Hepatocyte (in vitro differentiated cells): Measurements from ENCODE around the gene WDR31.

Source experiments
- EZH2 ChIP-seq: fragments of 200-600 bp; sonication (generic); IDR thresholded peaks from 2 replicates; pipeline ENCODE4 v1.6.1; 2016; ENCODE audit warnings: antibody characterized with exemption, mild to moderate bottlenecking, borderline replicate concordance
- EZH2phosphoT487 ChIP-seq: fragments of 200-600 bp; sonication (generic); IDR thresholded peaks from one replicate; pipeline ENCODE4 v1.6.1; 2018; ENCODE audit warnings: antibody characterized with exemption, mild to moderate bottlenecking, low read depth, moderate library complexity; ENCODE audit not compliant: unreplicated experiment, severe bottlenecking
- TF ChIP-seq, protein P1 (sequence below): fragments of 200-600 bp; sonication (generic); IDR thresholded peaks from 2 replicates; pipeline ENCODE4 v1.5.1; 2016; ENCODE audit warnings: antibody characterized with exemption, mild to moderate bottlenecking; ENCODE audit not compliant: poor library complexity

DNA sequence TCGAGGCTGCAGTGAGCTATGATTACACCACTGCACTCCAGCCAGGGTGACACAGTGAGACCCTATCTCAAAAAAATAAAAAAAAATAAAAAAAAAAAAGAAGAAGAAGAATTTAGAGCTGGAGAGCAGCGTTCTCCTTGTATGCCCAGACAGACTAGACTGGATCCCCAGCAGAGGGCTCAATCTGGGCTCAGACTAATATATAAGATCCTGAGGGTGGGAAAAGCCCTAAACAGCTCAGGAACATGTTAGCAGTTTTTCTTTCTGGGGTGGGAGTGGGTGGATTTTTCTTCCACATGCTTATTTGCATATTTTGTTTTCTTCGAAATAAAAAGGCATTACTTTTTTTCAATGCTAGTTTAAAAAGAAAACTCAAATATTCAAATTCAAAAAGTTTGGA lies 8.4 kb upstream of the WDR31 start:
- TF ChIP-seq EZH2 (no peak), EZH2phosphoT487 (no peak)
- TF ChIP-seq, protein P1, sequence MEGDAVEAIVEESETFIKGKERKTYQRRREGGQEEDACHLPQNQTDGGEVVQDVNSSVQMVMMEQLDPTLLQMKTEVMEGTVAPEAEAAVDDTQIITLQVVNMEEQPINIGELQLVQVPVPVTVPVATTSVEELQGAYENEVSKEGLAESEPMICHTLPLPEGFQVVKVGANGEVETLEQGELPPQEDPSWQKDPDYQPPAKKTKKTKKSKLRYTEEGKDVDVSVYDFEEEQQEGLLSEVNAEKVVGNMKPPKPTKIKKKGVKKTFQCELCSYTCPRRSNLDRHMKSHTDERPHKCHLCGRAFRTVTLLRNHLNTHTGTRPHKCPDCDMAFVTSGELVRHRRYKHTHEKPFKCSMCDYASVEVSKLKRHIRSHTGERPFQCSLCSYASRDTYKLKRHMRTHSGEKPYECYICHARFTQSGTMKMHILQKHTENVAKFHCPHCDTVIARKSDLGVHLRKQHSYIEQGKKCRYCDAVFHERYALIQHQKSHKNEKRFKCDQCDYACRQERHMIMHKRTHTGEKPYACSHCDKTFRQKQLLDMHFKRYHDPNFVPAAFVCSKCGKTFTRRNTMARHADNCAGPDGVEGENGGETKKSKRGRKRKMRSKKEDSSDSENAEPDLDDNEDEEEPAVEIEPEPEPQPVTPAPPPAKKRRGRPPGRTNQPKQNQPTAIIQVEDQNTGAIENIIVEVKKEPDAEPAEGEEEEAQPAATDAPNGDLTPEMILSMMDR, result no peak
